Activated CD8-positive, alpha-beta memory T cell treated with anti-CD3 and anti-CD28 coated beads, Interleukin-2, amount 10 ng/mL, durations not matched to agents 7 days and 5 days (primary cell): ENCODE data around the gene SLC25A47. TPM values are rescaled to one million over a fixed set of nuclear protein-coding genes. Genes with fewer than 3 reads are reported as not detected.
"Not testable (repeated sequence)": the region's sequence is repeated elsewhere in the genome, so short reads cannot be mapped to it uniquely, and the experiment has no call there.

Experiments
- ATAC-seq: fragments of 150-1000 bp; cut with Tn5 transposase; one replicate; pipeline ENCODE4 v1.10.0; 2021; ENCODE audit warnings: moderate library complexity
- CTCF ChIA-PET: fragments of 350-600 bp; sonication (Branson Sonifier 250); formaldehyde crosslinking; loops from one replicate; lab custom pipeline; 2021; ENCODE audit warnings: antibody characterized with exemption; lab: Charles Lee
- DNase-seq: peaks from one replicate; pipeline ENCODE4 v3.0.0-alpha.2; 2020
- H3K27ac Mint-ChIP-seq: one replicate; pipeline ENCODE4 v1.8.0; 2021; ENCODE audit warnings: mild to moderate bottlenecking, mixed read lengths
- H3K27me3 Mint-ChIP-seq: one replicate; pipeline ENCODE4 v1.8.0; 2021; ENCODE audit warnings: mixed read lengths
- H3K36me3 Mint-ChIP-seq: one replicate; pipeline ENCODE4 v1.8.0; 2021; ENCODE audit warnings: mild to moderate bottlenecking, mixed read lengths
- H3K4me1 Mint-ChIP-seq: one replicate; pipeline ENCODE4 v1.8.0; 2021; ENCODE audit warnings: mixed read lengths
- H3K4me3 Mint-ChIP-seq: one replicate; pipeline ENCODE4 v1.8.0; 2021; ENCODE audit warnings: mild to moderate bottlenecking, moderate library complexity, mixed read lengths
- H3K9me3 Mint-ChIP-seq: one replicate; pipeline ENCODE4 v1.8.0; 2022; ENCODE audit warnings: low read depth, mixed read lengths
- total RNA-seq, 2 experiments: library from RNA; stranded (reverse); gene quantifications; one replicate each; pipeline ENCODE4 v1.2.3, GENCODE V29; 2021

The SLC25A47 gene
- total RNA-seq, 2 experiments from 2014 or later, result not detected

DNA sequence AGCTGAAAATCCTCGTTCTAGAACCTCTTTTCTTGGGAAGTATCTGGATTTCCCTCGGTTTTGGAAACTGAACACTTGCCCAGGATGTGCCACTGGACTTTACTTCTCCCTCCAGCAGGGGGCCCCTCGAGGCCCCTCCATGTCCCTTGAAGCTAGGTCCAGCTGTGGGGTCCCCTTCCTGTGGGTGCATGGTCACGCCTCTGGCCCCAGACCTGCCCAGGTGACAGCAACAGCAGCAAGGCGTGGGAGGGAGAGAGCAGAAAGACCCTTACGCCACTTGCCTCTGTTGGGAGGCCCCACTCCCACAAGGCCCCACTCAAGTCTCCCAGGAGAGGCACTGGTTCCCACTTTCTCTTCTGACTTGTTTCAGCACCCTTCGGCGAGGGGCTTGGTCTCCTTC lies 20.0 kb upstream of the SLC25A47 start:
- ATAC-seq (no peak), DNase-seq (no peak)
- H3K4me1 Mint-ChIP-seq, result peaks cover 16% of the 10 kb centered on the region
- H3K27ac Mint-ChIP-seq, result no peak overlapping the region
- CTCF ChIA-PET, result interaction anchor here (0.6 to 2.5 kb wide), 14 partner anchors 9 to 84 kb away, joined by 3 to 10 read pairs (median 4); no protein-coding TSS in a partner anchor
- H3K27me3 Mint-ChIP-seq, result peaks cover 18% of the 10 kb centered on the region
- H3K36me3 Mint-ChIP-seq, result no peaks in the 10 kb centered on the region
- H3K9me3 Mint-ChIP-seq, result no peaks in the 10 kb centered on the region
- H3K4me3 Mint-ChIP-seq, result no peak overlapping the region

DNA sequence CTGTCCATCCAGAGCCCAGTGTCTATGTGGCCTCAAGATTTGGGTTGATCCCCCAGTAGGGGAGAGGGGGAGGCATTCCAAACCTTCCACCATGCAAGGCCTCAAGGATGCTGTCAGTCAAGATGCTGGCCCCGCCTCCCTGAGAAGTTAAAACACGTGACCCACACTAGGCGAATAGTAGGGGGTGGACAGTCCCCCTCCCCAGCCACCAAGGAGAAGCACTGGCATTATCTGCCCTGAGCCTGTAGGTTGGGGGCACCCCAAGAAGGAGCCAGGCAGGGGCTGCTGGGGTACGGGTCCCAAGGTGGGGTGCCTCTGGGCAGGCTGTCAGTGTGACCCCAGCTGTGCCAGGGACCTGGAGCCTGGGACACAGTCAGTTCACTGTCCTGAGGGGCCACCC lies 19.2 kb upstream of the SLC25A47 start:
- H3K9me3 Mint-ChIP-seq, result no peaks in the 10 kb centered on the region
- H3K4me3 Mint-ChIP-seq, result no peak overlapping the region
- ATAC-seq, result no peak
- H3K4me1 Mint-ChIP-seq, result peaks cover 16% of the 10 kb centered on the region
- DNase-seq, result no peak
- CTCF ChIA-PET, result interaction anchor here (1.0 to 2.5 kb wide), 7 partner anchors 9 to 74 kb away, joined by 3 to 10 read pairs (median 4); no protein-coding TSS in a partner anchor
- H3K36me3 Mint-ChIP-seq, result no peaks in the 10 kb centered on the region
- peaks cover 20% of the 10 kb centered on the region for H3K27me3 Mint-ChIP-seq
- H3K27ac Mint-ChIP-seq, result no peak overlapping the region

DNA sequence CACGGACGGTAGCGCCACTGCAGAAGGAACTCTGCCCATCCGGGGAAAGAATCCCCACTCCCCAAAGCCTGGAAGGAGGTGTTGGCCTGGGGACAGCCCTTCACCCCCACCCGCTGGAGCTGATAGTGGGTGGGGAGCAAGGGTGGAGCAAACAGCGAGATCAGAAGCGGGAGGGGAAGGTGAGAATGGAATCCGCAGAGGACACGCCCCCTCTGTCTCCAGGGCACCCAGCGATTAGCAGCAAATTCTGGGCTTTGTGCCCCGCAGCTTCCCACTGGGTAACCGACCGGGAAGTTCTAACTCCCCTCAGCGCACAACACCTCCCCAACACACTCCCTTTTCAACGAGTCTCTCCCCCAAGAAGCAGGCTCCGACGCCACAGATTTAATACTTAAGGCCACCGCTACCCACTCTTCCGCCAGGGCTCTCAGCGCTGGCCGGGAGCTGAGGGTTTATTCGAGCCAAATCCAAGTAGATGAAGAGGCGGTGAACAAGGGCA lies 18.3 kb upstream of the SLC25A47 start:
- ATAC-seq, result no peak
- CTCF ChIA-PET, result interaction anchor here (0.7 to 1.3 kb wide), 4 partner anchors 18 to 73 kb away, joined by 3 to 4 read pairs (median 3); no protein-coding TSS in a partner anchor
- peaks cover 16% of the 10 kb centered on the region for H3K4me1 Mint-ChIP-seq
- H3K9me3 Mint-ChIP-seq, result no peaks in the 10 kb centered on the region
- H3K36me3 Mint-ChIP-seq, result no peaks in the 10 kb centered on the region
- peak overlapping the region; percentile 68 for H3K4me3 Mint-ChIP-seq
- H3K27ac Mint-ChIP-seq, result no peak overlapping the region
- no peak for DNase-seq
- peaks cover 20% of the 10 kb centered on the region for H3K27me3 Mint-ChIP-seq

DNA sequence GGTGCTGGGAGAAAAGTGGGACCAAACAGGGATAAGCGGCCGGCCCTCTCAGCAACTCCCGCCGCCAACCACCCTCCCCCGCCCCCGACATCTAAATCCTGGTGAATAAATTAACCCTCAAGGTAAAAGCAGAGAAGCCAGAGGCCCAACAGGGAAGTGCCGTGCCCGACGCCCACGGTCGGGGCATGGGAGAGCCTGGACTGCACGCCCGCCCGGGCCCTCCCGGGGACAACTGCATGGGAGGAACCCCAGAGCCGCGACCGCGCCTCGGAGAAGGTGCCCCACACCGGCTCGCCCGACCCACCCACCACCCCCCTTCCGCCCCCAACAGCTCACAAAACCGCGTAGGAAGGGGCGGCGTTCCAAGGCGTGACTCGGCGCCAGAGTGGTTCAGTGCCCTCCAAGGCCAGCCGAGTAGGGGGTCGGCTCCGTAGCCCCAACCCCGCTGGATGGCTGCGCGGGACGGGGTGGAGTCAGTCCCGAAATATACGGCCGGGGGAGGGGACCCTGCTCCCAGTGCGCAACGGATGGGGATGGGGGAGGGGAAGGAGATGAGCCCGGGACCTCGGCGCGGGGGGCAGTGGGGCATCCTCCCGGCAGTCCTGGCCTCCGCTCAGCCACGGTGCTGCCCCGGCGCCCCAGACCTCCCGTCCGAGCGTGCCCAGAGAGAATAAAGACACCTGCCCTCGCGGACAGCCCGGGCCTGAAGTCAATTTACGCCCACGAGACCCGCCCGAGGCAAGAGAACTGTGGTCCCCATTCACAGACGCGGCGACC lies 17.6 kb upstream of the SLC25A47 start:
- Mint-ChIP-seq H3K27me3 (peaks cover 20% of the 10 kb centered on the region), H3K27ac (no peak overlapping the region), H3K4me3 (peak overlapping the region; percentile 68), H3K36me3 (no peaks in the 10 kb centered on the region), H3K9me3 (no peaks in the 10 kb centered on the region), H3K4me1 (peaks cover 16% of the 10 kb centered on the region)
- DNase-seq (no peak), ATAC-seq (peak; percentile 8)
- CTCF ChIA-PET, result interaction anchor here (0.8 to 1.3 kb wide), 3 partner anchors 19 to 72 kb away, joined by 3 to 4 read pairs (median 3); no protein-coding TSS in a partner anchor

DNA sequence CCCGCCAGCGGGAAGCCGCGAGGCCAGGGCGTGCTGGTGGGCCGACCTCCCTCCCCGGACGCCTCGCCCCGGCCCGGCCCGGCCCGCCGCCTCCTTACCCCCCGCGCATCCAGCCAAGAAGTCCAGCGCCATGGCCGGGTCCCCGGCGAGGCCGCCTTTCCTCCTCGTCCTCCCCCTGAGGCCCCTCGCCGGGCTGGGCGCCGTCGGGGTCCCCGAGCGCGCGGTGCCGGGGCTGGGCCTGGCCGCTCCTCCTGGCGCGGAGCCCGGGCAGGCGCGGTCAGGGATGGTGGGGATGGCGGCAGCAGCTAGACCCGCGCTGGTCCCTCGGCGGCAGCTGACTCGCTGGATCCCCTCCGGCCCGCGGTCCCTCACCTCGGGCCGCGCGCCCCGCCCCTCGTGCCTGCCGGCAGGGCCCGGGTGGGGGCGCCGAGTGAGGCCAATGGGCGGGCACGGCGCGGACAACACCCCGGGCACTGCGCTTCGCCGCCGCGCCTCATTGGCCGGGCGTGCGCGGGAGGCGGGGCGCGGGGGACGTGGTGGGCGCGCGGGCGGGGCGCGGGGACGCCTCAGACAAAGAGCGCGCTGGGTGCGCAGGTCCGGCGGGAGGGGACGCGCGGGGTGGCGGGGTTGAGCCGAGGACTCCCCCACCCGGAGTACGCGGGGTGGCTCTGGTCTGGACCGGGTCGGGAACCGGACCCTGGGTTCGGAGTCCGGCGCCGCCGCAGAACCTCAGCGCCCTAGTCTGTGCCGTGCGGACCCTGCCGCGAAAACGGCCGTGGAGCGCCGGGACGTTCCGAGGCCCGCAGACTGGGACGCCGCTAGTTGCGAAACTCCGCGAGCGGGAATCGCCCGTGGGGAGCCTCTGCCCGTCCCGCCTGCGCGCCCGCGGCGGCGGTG lies 16.8 kb upstream of the SLC25A47 start, which contains the start of gene SLC25A29:
SLC25A29 (minus strand) TSS at position 344 of the 897 bp plus-strand sequence; CDS start at position 132, 212 bp downstream.
- Mint-ChIP-seq H3K27me3 (peaks cover 20% of the 10 kb centered on the region), H3K27ac (no peak within 1 kb of the TSS), H3K36me3 (no peaks in the 10 kb centered on the region), H3K9me3 (no peaks in the 10 kb centered on the region), H3K4me3 (peak within 1 kb of the TSS; percentile 69), H3K4me1 (peaks cover 16% of the 10 kb centered on the region)
- ATAC-seq (peak; percentile 94), DNase-seq (peak; percentile 83)
- CTCF ChIA-PET, result interaction anchor here (0.7 to 3.1 kb wide), 4 partner anchors 19 to 45 kb away, joined by 3 to 12 read pairs (median 3); no protein-coding TSS in a partner anchor

DNA sequence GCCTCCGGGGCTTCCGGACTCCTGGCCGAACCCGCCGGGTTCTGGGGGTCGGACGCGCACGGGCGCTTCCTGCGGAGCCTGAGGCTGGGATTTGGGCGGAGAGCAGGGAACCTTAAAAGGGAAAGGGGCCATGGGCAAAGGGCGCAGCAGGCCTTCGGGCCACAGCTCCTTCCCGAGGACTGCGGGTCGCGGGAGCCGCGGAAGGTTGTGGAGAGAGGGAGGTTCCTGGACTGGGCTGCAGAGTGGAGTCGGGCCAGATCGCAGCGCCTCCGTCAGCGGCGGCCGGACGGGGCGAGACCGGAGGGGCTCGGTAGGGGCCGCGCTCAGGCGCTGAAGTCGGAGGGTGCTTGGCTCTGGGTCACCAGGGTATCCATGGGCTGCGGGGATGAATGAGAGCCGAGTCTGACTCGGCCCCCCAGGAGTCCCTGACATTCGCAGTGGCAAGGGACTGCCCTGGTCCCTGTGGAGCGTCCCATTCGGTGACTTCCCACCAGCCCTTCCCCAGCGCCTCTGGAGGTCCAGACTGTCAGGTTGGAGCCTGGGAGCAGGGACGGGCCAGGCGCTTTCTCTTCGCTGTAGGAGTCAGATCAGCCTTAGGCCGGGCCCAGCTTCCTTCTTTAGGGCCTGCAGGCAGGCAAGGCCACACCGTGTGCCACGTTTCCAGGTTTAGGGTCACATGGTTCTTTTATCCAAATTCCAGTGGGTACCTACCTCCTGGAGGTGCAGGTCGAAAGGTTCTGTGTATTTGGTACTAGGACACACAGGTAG lies 16.0 kb upstream of the SLC25A47 start:
- DNase-seq (no peak), ATAC-seq (no peak)
- Mint-ChIP-seq H3K27me3 (peaks cover 25% of the 10 kb centered on the region), H3K9me3 (no peaks in the 10 kb centered on the region), H3K4me3 (peak overlapping the region; percentile 69), H3K4me1 (peaks cover 16% of the 10 kb centered on the region), H3K36me3 (no peaks in the 10 kb centered on the region), H3K27ac (no peak overlapping the region)
- CTCF ChIA-PET, result interaction anchor here (1.1 to 3.1 kb wide), 3 partner anchors 11 to 22 kb away, joined by 3 to 12 read pairs (median 11); no protein-coding TSS in a partner anchor

DNA sequence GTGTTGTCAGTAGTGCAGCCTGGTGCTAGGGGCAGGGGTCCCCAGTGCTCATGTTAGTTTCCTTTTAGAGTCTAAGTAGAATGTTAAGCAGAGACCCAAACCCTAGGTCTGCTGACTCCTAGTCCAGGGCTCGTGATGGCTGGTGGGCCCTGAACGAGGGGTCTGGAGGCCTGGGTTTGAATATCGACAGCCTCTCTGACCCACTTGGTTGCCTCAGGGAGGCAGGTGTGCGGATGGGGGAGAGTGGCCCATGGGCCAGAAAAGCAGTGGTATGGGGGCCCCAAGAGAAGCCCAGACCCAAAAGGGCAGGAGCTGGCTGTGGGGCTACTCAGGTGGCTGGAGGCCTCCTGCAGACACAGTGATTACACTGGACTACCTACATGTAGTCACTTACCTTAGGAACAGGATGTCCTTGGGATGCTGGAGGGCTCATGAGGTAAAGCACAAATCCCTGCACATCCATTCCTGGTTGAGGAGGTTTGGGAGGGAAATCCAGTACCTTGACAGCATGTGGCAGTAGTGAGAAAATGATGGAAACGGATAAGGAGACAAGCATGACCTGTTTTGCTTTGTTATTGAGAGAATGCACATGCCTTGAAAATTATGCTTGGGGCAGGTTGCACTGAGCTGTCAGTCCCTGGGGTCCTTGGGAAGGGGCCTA lies 15.2 kb upstream of the SLC25A47 start:
- no peaks in the 10 kb centered on the region for H3K36me3 Mint-ChIP-seq
- H3K4me3 Mint-ChIP-seq, result no peak overlapping the region
- no peak for DNase-seq
- no peak for ATAC-seq
- peaks cover 25% of the 10 kb centered on the region for H3K27me3 Mint-ChIP-seq
- peaks cover 21% of the 10 kb centered on the region for H3K4me1 Mint-ChIP-seq
- no peak overlapping the region for H3K27ac Mint-ChIP-seq
- H3K9me3 Mint-ChIP-seq, result no peaks in the 10 kb centered on the region
- CTCF ChIA-PET, result interaction anchor here (0.9 to 3.1 kb wide), 3 partner anchors 11 to 70 kb away, joined by 3 to 12 read pairs (median 11); no protein-coding TSS in a partner anchor

DNA sequence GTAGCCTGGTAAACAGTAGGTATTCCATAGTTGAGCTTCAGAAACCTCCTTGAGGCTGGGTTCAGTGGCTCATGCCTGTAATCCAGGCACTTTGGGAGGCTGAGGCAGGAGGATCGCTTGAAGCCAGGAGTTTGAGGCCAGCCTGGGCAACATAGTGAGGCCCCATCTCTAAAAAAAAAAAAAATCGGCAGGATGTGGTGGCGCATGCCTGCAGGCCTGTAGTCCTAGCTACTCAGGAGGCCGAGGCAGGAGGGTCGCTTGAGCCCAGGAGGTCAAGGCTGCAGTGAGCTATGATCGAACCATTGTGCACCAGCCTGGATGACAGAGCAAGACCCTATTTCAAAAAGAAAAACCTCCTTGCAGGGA lies 14.7 kb upstream of the SLC25A47 start:
- H3K36me3 Mint-ChIP-seq, H3K4me3 Mint-ChIP-seq, DNase-seq, H3K9me3 Mint-ChIP-seq, H3K27ac Mint-ChIP-seq, ATAC-seq: not testable (repeated sequence)
- CTCF ChIA-PET, result interaction anchor here (0.9 to 3.1 kb wide), 3 partner anchors 10 to 69 kb away, joined by 3 to 12 read pairs (median 11); no protein-coding TSS in a partner anchor
- Mint-ChIP-seq H3K4me1 (peaks cover 20% of the 10 kb centered on the region), H3K27me3 (peaks cover 25% of the 10 kb centered on the region)

DNA sequence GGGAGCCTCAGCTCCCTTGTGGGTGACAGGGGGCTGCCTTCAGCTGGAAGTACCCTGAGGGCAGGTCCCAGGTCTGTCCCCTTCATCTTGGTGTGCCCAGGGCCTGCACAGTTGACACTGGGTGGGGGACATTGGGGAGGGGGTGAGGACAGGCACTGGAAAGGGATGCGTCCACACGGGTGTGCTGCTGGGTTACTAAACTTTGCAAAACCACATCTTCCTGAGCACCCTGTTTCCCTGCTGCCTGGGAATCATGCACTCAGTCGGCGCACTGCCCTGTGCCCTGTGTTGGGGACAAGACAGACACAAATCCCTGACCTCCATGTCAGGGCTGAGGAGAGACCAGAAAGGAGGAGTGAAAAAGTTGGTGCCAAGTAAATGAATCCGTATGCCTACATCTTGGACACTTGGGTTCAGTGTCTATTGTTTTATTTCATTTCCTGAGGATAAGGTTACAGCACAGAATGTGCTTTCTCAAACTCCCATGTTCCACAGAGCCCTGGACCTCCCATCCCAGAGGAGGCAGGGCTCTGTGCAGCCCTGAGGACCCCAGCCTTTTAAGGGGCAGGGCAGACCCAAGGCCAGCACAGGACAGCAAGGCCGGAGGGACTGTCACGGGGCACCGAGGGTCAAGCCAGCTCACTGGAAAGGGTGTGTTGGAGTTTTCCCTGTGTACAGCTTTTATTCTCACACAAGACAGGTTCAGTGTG lies 14.0 kb upstream of the SLC25A47 start:
- H3K4me3 Mint-ChIP-seq, result no peak overlapping the region
- no peaks in the 10 kb centered on the region for H3K9me3 Mint-ChIP-seq
- no peak for DNase-seq
- peaks cover 25% of the 10 kb centered on the region for H3K27me3 Mint-ChIP-seq
- CTCF ChIA-PET, result interaction anchor here (0.7 to 3.1 kb wide), 3 partner anchors 9 to 24 kb away, joined by 4 to 12 read pairs (median 11); no protein-coding TSS in a partner anchor
- ATAC-seq, result no peak
- no peaks in the 10 kb centered on the region for H3K36me3 Mint-ChIP-seq
- H3K27ac Mint-ChIP-seq, result no peak overlapping the region
- peaks cover 20% of the 10 kb centered on the region for H3K4me1 Mint-ChIP-seq

DNA sequence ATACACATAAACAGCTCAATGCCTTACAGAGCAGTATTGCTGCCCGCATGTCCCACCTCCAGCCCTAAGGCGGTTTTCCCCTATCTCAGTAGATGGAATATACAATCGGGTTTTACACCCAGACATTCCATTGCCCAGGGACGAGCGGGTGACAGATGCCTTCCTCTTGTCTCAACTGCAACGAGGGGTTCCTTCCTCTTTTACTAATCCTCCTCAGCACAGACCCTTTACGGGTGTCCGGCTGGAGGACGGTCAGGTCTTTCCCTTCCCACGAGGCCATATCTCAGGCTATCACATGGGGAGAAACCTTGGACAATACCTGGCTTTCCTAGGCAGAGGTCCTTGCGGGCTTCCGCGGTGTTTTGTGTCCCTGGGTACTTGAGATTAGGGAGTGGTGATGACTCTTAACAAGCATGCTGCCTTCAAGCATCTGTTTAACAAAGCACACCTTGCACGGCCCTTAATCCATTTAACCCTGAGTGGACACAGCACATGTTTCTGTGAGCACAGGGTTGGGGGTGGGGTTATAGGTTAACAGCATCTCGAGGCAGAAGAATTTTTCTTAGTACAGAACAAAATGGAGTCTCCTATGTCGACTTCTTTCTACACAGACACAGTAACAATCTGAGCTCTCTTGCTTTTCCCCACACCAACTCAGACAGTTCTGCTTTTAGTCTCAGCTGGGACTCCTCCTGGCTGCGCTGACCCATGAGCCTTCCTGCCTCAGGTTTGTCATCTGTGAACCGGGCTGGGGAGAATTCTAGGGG lies 10.8 kb upstream of the SLC25A47 start:
- ATAC-seq, H3K27ac Mint-ChIP-seq: not testable (repeated sequence)

More for the DNA sequence above, 10.8 kb upstream of the SLC25A47 start:
- peaks cover 12% of the 10 kb centered on the region for H3K27me3 Mint-ChIP-seq
- not testable (repeated sequence) for H3K4me3 Mint-ChIP-seq, H3K9me3 Mint-ChIP-seq, DNase-seq, H3K36me3 Mint-ChIP-seq, H3K4me1 Mint-ChIP-seq
- CTCF ChIA-PET, result interaction anchor here (0.7 to 2.1 kb wide), 4 partner anchors 9 to 71 kb away, joined by 3 to 12 read pairs (median 4); no protein-coding TSS in a partner anchor
